Epithelial cell of proximal tubule (primary cell): ENCODE results near the gene ANKRD44. TPM values are rescaled to one million over a fixed set of nuclear protein-coding genes. Genes with fewer than 3 reads are reported as not detected.

Experiments
- DNase-seq: peaks from one replicate; pipeline ENCODE4 v3.0.0-alpha.2; 2011; ENCODE audit warnings: low read depth
- H3K4me3 ChIP-seq: 2 replicates; pipeline ENCODE4 v1.5.1; 2011; ENCODE audit warnings: low read depth, mild to moderate bottlenecking, low read length
- CTCF ChIP-seq: conservative IDR thresholded peaks from 2 replicates; pipeline ENCODE4 v1.5.1; 2012; ENCODE audit warnings: low read depth, mild to moderate bottlenecking, low read length
- total RNA-seq: library from RNA; depleted of rRNA; stranded (reverse); fragments of >200 nt; gene quantifications from 2 replicates; pipeline ENCODE4 v1.2.3, GENCODE V29; 2015

The ANKRD44 gene
- total RNA-seq, 1 donor from 2014 or later, result 1.7 TPM

- DNase-seq, result no peak
- no peak overlapping the region for H3K4me3 ChIP-seq
- TF ChIP-seq CTCF, result no peak
These were observed 348.7 kb downstream of the ANKRD44 start for GRCh38 chr2:196961889-196962288.

DNA sequence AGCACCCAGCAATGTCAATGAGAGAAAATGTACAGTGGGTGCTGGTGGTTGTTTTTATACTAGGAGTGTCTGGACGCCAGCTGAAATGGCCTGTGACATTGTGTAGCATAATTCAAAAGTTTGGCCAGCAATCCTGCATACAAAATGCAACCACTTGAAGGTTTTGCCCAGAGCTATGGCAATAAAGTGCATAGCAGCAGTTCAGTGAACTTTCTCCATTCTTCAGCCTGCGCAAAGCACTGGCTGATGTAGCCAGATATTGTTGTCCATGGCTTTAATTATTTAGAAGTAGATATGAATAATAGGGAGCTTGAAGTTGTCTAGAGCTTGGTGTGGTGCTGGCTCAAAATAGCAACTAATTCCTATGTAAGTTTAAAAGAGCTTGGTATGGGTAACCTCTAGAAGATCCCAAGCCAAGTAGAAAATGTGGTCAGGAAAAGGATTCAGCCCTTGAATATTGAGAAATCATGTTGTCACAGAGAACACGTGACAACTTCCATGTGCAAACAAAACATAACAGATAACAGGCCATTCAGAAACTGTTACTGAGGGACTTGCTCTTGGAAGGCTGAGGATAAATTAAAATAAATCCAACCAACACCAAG is 350.7 kb downstream of the ANKRD44 start:
- TF ChIP-seq CTCF, result no peak
- DNase-seq, result no peak
- H3K4me3 ChIP-seq, result no peak overlapping the region

- no peak overlapping the region for H3K4me3 ChIP-seq
- no peak for TF ChIP-seq CTCF
- DNase-seq, result no peak
These were observed 351.3 kb downstream of the ANKRD44 start for GRCh38 chr2:196959281-196959680.

GRCh38 chr2:196957881-196958525 is 352.6 kb downstream of the ANKRD44 start:
- no peak overlapping the region for H3K4me3 ChIP-seq
- TF ChIP-seq CTCF, result no peak
- DNase-seq, result no peak

- no peak for DNase-seq
- TF ChIP-seq CTCF, result no peak
- no peak overlapping the region for H3K4me3 ChIP-seq
These were observed 353.1 kb downstream of the ANKRD44 start for GRCh38 chr2:196957442-196957841.

DNA sequence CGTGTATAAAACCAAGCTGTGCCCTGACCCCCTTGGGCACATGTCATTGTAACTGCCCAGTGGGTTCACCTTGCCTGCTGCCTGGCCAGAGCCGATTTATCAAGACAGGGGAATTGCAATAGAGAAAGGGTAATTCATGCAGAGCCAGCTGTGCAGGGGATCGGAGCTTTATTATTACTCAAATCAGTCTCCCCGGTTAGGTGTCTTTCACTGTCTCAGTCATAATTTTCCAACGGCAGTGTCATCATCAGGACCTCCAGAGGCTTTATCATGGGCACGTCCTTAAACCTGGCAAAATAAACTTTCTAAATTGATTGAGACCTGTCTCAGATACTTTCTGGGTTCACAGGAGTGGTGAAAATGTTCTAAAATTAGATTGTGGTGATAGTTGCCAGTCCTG is 354.5 kb downstream of the ANKRD44 start:
- no peak for TF ChIP-seq CTCF

DNA sequence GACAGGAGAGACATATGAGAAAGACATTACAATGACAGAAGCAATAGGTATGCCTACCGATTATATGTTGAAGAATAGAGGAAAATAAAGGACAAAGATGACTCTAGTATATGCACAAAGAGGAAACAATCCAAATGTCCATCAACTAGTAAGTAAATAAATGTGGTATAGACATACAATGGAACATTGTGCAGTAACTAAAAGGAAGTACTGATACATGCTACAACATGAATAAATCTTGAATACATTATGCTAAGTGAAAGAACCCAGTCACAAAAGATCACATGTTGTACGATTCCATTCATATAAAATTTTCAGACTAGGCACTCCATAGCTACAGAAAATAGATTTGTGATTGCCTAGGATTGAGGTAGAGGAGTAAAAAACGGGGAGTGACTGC is 355.5 kb downstream of the ANKRD44 start:
- no peak for DNase-seq
- no peak overlapping the region for H3K4me3 ChIP-seq
- no peak for TF ChIP-seq CTCF

More for the DNA sequence above, 354.5 kb downstream of the ANKRD44 start:
- no peak for DNase-seq
- no peak overlapping the region for H3K4me3 ChIP-seq
